Measurements from ENCODE around the gene OBSCN.

GRCh38 chr1:228268881-228269265, 61.0 kb downstream of the OBSCN start:
- TF ChIP-seq CTCF (IDR thresholded peaks at IDR 0.05): no peak
- no peak for TF ChIP-seq EZH2 (IDR thresholded peaks at IDR 0.05; ENCODE audit: borderline replicate concordance, insufficient read depth, low read depth, low read length, poor library complexity, severe bottlenecking)
